ENCODE results near the gene OLFML2A.

DNA sequence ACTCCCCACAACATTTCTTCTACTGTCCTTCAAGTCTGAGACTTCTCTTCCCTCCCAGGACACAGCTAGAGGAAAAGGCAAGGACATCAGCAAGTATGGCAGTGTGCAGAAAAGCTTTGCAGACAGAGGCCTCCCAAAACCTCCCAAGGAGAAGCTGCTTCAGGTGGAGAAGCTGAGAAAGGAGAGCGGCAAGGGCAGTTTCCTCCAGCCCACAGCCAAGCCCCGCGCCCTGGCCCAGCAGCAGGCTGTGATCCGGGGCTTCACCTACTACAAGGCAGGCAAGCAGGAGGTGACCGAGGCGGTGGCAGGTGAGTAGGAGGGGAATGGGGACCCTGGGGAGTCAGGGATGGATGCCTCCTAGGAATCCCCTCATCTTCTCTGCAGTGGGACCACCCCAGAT is 24.4 kb downstream of the OLFML2A start:
- TF ChIP-seq TEAD4 (CRISPR knock-in tag; IDR thresholded peaks at IDR 0.05) = no peak
- TF ChIP-seq, protein P1, sequence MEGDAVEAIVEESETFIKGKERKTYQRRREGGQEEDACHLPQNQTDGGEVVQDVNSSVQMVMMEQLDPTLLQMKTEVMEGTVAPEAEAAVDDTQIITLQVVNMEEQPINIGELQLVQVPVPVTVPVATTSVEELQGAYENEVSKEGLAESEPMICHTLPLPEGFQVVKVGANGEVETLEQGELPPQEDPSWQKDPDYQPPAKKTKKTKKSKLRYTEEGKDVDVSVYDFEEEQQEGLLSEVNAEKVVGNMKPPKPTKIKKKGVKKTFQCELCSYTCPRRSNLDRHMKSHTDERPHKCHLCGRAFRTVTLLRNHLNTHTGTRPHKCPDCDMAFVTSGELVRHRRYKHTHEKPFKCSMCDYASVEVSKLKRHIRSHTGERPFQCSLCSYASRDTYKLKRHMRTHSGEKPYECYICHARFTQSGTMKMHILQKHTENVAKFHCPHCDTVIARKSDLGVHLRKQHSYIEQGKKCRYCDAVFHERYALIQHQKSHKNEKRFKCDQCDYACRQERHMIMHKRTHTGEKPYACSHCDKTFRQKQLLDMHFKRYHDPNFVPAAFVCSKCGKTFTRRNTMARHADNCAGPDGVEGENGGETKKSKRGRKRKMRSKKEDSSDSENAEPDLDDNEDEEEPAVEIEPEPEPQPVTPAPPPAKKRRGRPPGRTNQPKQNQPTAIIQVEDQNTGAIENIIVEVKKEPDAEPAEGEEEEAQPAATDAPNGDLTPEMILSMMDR (IDR thresholded peaks at IDR 0.05) = no peak

Data from WTC11 (cell line).